ENCODE results near the gene DNAJA4.
A peak's percentile ranks its signal among the peaks of the same experiment; 100 is the strongest.

Gene DNAJA4

DNA sequence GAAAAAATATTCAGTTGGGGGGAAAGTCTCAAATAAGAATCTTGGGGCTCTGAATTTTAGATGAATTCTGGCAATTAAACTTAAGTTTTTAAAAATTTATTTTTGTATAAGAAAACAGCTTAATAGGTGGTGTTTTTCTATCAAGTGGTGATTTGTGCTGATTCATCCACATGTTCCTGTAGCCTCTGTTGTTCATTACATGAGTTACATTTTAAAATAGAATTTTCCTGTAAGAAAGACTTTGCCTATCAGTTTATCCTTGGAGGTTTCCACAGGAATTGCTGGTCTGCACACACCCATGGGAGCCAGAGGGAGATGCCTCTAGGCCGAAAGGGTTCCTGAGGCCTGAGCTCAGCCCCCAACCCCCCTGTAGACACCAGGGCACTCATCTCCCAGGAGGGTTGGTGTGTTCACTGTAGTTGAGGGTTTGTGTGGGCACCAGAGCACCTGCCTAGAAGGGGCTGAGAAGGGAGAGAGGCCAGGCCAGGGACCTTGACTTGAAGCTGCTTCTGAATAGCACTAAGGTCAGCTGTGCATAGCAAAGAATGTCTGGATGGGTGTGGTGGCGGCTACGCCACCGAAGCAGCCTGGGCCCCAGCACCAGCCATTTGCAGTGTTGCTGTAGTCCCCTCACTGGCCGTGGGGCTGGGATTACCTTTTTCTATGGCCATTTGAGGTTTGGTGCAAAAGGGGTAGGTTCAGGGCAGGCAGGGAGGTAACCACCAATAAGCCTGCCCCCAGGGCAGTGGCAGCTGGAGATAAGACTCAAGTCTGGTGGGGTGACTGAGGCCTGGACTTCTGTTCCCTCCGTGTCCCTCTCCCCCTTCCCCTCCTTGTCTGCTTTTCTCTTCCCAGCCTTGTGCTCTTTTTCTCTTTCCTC, 11.9 kb downstream of the DNAJA4 start:
- DNase-seq = no peak

DNA sequence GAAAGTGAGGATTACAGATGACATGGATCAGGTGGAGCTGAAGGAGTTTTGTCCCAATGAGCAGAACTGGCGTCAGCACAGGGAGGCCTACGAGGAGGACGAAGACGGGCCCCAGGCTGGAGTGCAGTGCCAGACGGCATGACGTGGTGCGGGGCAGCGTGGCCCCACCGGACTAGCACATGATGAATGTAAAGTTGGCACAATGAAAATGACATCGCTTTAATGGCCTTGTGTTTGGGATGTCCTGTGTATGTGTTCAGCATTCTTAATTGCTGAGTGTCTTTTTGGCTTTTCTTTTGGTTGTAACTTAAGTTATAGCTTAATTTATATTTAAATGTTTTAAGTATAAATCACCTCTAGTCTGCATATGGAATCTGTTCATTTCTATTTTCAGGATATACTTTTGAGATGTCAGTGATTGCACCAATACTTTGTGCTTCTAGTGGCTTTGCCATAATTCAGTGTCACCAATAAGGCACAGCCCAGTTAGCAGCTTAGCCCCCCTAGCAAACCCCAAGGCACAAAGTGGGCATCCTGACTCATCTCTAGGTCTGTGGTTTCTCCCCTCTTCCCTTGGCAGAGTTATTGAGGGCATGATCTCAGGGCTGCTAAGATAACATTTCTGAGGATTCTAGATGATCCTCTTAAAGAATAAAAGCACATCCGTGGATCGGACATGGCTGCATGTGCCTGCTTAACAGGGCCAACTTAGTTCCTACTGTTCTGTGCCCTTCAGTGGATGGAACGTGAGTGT, 16.1 kb downstream of the DNAJA4 start:
- peak in 1 of 56 donors; percentile 15 for DNase-seq

DNA sequence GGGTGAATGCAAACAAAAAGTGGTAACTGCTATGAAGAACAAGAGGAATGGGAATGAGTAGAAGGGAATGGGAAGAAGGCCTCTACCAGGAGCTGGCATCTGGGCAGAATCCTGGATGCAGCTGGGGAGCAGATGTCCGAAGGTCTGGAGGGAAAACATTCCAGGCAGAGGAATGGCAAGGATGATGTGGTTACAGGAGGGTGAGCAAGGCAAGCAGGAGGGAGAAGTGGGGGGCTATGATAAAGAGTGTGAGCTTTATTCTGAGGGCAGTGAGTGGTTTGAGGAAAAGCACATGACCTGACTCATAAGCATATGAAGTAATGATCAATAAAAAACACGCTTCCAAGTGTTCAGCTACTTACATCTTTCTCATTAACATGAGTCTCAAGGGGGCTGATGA, 18.0 kb downstream of the DNAJA4 start:
- DNase-seq = no peak

DNA sequence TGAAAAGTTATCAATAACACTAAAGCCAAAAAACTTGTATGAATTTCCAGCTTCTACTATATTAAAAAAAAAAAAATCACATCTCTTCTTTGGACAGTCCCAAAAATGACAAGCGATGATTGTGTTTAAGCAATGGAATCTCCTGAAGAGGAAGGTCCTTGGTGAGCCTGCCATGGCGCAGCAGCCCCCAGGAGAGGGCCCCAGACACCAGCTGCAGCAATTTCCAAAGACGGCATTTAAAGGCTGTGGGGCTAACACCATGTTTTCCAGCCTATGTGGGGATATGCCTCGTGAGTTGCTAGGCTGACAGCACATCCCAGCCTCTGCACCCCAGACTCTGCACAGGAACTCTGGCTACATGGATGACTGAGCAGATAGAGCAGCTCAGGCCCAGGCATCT, 20.4 kb downstream of the DNAJA4 start:
- no peak for DNase-seq

DNA sequence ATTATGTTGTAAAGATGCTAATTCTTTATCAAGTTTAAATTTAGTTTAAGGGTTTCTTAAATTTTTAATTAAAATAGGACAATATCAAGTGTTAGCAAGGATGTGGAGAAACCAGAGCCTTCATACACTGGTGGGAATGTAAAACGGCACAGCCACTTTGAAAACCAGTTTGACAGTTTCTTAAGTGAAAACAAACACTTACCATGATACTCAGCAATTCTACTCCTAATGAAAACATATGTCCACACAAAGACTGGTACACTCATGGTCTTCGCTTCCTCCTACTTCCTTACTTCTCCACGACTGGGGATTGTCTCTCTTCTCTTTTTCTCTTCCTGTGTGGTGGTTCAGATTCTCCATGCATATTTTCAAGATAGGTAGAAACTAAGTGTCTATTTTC, 25.9 kb downstream of the DNAJA4 start:
- no peak for DNase-seq

DNA sequence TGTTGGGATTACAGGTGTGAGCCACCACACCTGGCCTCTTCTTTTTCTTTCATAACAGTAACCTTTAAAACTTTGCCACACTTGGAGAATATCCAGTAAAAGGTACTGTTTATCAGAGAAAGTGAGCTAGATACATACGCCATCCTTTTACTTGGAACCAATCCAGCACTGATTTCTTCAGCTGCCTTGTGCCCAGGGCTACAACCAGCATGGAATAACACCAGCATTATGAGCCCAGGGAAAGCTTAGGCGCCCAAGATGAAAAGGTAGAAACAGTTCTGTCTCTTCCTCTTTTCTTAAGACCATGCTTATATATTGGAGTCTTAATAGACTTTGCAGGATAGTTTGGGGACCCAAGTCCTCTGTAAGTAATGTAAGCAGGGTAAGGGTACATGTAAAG, 26.7 kb downstream of the DNAJA4 start:
- no peak for DNase-seq

DNA sequence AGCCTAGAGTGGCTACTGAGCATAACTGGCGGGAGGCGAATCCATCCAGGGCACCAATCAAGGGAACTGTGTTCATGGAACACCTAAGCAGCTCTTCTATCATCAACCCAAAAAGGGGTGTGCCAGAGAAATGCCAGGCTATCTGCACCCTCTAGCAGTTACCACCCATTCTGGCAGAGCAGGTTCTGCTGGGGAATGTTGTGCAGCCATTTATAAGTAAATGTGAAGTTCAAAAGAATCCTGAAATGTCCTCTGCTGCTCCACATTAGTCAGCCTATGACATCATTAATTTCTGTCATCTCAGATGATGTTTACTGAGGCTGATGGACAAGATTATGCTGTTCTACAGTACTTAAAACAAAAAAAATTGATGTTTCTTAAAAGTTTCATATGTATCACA, 27.3 kb downstream of the DNAJA4 start:
- no peak for DNase-seq

DNA sequence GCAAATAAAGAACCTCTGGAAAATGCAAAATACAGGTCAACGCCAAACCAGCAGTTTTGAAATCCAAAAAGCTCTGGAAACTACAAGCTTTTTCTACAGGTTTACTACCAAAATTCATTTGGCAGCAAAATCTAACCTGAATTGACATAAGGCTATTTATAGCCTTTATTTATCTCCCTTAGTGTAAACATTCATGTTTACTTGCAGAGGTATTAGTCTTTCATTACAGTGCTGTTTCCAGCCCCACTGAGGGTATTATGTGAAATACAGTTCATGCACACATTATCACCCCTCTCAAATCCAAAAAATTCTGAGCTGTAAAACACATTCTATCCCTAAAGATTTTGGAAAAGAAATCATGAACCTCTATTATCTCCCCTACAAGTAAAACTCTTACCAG, 27.9 kb downstream of the DNAJA4 start:
- DNase-seq = no peak

DNA sequence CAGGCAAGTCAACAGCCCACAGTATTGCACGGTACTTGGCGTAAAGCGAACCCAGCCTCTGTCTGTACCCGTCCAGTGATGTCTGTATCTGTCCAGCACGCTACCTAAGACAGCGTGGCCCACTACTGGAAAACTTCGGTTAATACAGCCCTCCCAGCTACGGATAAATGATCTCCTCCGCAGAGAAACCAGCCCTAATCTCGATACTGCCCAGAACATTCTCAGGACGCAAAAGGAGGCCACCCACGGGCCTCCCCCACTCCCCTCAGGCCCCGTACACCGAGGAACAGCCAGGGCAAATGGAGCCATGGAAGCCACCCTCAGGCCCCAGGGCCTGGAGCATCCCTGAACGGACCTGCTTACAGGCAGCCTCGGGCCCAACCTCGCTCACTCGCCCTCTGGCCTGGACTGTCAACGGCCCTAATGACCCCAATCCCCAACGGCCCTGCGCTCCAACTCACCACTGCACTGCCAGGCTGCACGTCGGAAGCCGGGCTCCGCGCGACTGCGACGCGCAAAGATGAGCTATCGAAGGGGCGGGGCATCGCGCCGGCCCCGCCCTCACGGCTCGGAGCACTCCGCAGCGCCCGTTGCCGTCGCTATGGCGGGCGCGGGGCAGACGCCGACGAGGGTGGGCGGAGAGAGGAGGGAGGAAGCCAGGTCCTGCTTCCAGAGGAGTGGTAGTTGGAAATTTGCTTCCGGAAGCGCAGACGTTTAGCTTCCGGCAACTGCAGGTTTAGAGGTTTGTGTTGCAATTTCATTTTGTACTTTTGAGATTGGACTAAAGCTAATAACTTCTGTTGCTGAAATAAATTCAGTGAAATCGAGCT, 35.0 kb downstream of the DNAJA4 start, which contains the start of gene SKIC8:
Gene SKIC8 (minus strand): TSS at position 509 of the 830 bp plus-strand sequence. CDS start 3,923 bp downstream, outside the sequence.
- DNase-seq = peak in 55 of 56 donors; percentile 26 to 92 (median 77)

DNA sequence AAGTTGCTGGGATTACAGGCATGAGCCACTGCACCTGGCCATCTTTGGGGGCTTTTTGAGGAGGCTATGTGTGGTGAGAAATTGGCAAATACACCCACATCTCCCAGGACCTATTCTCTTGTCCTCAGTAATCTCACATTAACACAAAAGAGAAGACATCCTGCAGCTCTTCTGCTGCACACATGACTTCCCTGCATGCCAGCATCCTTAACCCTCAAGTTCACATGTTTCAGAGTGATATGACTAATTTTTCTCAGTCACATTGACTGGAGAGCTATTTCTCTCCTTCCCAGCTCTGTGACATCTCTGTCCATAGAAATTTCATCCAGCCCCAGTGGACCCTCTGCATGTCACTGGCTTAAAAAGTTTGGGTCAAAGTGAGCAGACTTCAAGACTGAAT, 37.0 kb downstream of the DNAJA4 start:
- DNase-seq = no peak

DNA sequence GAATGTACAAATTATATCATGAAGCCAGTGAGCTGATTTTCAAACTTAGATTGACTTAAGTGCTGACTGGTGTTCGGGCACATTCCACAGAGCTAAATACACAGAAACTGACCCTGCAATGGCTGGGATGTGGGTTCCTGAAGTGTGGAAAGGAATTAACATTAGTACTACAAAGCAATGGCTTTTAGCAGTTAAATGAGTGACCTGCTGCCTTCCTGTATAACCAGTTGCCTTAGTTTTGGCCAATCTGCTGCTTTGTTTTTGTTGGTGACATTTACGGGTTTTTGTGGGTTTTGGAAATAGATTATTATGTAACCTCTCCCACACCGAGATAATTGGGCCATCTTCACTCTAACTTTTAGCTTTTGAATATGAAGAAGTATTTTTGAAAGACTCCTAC, 37.5 kb downstream of the DNAJA4 start:
- no peak for DNase-seq

DNA sequence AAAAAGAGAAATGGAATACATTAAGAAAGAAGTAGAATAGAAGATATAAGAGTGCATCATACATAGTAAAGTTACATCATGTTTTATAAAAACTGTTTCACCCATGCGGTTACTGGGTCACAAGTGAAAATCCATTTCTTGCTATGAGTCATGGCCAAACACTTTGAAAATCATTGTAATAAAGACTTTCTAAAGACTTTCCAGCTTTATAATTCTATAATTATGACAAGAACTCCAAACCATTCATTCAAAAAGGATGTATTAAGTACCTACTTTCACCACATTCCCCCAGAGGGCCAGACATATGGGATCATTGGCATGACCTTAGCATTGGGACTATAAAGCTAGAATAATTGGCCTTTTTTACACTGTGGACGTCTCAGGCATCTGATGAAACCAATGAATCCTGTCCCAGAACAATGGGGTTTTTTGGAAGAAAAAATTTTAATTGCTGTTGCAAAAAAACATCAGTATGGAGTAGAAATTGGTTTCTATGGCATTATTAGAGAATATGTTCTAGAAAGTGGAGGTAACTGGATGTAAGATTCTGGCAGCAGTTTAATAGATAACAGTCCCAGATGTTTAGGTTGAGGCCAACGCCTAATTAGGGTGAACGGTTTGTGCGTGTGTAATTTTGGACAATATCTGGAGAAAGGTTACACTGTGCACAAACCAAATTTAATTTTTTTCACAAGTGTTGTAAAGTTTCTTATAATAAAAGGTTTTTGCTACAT, 38.4 kb downstream of the DNAJA4 start:
- no peak for DNase-seq

DNA sequence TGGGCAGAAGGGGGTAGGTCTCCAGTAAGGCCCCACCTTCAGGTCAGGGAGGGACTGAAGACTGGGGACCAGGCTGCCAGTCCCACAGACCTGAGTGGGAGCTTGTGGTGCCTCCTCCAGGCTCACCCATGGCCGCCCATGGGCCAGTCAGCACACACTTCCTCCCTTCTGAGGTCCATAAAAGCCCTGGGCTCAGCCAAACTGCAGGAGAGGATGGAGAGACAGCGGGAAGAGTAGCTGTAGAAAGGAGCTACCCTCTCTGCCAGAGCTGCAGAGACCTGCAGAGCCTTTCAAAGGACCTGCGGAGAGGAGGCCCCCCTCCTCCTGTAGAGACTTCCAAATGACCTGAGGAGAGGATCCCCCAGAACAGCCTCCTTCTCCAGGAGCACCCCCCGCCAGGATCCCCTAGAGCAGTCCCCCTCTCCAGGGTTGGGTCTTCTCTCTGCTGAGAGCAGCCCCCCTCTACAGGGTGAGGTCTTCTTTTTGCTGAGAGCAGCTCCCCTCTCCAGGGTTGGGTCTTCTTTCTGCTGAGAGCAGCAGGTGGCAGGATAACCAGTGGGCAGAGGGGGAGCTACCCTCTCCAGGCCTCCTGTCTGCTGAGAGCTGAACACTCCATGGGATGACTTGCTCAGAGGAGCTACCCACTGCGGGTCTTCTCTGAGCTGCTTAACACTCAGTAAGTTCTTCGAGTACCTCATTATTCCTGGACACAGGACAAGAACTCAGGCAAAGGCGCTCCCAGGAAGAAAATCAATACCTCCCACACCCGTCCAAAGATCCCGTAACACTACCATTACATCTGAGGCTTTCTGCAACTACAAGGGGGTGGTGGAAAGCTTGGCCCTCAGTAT, 40.1 kb downstream of the DNAJA4 start:
- DNase-seq = no peak

DNA sequence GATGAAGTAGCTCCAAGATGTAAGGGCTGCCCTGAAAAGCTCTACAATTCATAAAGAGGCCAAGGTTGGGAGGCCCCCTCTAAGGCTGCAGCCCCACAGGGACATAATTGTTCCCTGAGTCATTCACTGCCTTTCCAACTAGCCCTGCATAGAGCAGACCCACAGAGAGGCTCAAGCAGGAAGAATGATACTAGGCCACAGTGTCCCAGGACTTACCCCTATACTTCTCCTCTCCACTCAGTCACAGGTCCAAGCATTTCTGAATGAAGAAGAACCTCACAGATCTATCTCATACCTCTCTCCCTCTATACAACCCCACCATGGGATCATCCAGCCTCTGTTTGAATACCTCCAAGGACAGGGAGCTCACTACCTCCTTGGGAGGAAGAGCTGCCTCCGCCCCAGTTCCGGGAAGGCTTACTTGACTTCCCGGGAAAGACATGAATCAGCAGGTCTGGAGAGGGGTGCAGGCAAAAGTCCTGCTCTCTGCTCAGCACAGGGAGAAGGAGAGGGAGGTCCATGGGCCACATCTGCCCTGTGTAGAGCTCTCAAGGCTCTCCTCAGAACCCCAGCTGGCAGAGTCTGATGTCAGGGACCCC, 41.9 kb downstream of the DNAJA4 start:
- DNase-seq = no peak

DNA sequence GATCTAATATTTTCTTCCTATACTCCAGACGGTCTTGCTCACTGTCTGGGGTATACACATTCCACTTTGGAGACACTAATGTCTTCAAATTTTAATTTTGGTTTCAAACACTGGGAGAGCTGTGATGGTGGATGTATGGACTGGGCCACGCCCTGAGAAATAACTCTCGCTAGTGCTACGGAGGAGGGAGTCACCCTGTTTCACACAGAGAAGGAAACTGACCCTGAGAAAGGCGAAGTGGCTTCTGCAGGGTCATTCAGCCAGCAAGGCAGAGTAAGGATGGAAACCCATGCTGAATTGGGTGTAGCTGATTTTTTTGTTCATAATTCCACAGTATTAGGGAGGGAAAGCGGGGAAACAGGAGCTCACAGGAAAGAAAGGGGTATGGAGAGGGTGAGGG, 43.6 kb downstream of the DNAJA4 start:
- no peak for DNase-seq

DNA sequence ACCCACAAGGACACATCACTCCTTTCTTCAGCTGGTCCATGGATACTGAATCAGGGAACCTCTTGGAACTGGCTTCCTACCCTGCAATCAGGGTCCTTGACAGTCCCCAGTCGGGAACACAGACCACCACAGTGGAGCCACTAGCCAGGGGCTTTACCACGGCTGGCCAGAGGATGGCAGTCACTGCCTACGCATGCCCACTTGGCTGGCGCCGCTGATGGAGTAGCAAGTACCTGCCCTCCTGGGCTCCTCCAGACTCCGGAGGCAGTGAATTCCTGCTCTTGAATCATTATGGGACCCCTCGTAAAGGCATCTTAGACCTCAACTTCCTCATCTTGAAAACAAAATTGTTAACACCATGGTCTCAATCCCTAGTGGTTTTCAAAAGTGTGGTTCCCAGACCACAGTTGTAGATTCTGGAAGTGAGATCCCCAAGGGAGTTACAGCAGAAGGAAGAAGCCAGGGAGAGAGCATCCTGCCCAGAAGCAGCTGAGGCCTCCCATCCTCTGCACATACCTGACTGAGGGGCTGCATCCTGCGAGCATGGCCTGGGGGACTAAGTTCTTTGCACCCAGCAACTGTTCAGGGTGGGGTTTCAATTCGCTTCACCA, 44.2 kb downstream of the DNAJA4 start:
- DNase-seq = peak in 53 of 56 donors; percentile 4 to 82 (median 40)

DNA sequence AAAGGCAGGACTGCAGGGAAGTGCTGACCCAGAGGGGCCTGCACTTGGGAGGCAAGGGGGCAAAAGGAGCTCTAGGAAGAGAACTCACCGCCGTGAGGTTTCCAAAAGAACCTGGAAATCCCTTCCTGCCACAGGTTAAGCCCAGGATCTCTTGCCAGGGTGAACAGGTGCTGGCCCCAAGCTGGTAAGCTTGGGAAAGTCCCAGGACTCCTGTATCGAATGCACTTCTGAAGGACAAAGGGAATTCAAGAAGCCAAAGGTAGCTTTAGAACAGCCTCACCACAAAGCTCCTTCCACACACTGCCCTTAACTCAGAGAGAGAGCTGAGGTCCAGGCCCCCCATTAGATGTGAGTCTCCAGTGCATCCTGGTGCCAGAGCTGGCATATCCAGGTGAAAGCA, 46.9 kb downstream of the DNAJA4 start:
- no peak for DNase-seq

DNA sequence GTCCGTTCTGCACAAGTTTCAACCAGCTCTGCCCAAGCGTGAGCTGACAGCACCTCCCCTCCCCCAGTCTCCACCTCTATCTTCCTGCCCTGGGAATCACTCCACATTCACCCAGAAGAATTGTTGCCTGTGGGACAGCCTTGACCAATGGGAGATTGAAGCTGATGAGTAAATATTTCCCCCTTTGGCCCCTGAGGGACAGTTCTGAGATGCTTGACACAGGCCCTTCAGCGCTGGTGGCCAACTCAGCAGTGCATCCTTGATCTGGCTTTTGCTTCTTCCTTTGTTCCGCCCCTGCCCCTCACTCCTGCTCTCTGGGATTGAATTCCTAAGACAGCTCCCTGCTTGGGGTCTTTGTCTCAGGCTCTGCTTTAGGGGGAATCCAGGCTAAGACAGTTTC, 48.2 kb downstream of the DNAJA4 start:
- no peak for DNase-seq

DNA sequence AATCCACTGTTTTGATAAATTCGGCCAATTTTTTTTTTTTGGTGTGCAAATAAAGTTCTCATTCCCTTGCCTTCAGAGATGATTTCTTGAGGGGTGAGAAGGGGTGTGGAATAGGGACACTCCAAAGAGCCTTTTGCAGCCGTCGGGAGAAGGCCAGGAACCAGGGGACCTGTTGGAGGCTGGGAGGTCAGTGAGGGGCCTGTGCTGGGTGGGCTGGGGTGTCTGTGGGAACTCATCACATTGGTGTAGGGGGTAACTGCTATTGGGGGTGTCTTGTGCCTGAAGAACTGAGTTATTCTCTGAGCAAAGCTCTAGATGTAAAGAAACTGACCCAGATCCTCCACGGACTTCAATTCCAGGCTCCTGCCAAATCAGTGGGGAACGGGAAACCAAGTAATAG, 48.6 kb downstream of the DNAJA4 start:
- DNase-seq = no peak

Data from amygdala (tissue), 56 donors.